Sigmoid colon (tissue), 4 donors: Measurements from ENCODE around the gene PTBP1.

Source experiments
- EP300 ChIP-seq, 4 donors: sonication (generic); formaldehyde crosslinking; IDR thresholded peaks; one replicate each; pipeline ENCODE4 v1.6.1; 2017; ENCODE audit warnings: antibody characterized with exemption in 4 of 4
- POLR2A ChIP-seq, 2 donors: fragments of 450-650 bp; IDR thresholded peaks; one replicate each; pipeline ENCODE4 v1.6.1; 2016; ENCODE audit warnings: antibody characterized with exemption in 2 of 2, mild to moderate bottlenecking in 2 of 2, moderate library complexity in 2 of 2
- TF ChIP-seq, protein P1 (sequence below), 4 experiments: fragments of 450-650 bp in 3 of 4; fragments of 200-600 bp in 1 of 4; IDR thresholded peaks; one replicate each; pipeline ENCODE4 v1.5.1; 2016 to 2019; ENCODE audit warnings: antibody characterized with exemption in 4 of 4, mild to moderate bottlenecking in 3 of 4, moderate library complexity in 2 of 4

DNA sequence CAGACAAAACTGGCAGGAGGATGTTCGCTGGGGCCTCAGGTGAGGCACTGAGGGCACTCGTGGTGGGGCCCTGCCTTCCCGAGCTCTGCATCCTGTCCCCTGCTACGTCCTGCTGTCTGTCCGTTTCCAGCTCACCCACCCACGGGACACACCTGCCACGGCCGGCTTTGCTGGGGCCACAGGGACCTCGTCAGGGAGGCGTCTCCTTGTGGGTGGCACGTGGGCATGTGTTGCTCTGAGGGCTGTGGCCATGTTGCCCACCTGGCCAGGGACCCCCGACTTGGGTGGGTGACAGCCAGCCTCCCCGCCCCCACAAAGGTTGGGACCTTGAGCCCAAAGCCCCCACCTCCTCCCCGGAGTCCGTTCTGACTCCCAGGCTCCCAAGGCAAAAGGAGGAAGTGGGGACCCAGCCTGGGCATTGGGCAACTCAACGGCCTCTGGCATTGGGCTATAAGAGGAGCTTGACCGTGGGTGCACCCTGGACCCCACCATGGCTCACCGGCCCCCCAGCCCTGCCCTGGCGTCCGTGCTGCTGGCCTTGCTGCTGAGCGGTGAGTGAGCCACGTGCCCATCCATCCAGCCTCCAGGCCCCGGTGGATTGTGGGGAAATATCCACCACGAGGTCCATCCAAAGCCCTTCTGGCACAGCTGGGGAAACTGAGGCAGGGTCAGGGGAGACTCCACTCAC is 43.4 kb downstream of the PTBP1 start, which contains the start of gene PRTN3:
- TF ChIP-seq, protein P1, sequence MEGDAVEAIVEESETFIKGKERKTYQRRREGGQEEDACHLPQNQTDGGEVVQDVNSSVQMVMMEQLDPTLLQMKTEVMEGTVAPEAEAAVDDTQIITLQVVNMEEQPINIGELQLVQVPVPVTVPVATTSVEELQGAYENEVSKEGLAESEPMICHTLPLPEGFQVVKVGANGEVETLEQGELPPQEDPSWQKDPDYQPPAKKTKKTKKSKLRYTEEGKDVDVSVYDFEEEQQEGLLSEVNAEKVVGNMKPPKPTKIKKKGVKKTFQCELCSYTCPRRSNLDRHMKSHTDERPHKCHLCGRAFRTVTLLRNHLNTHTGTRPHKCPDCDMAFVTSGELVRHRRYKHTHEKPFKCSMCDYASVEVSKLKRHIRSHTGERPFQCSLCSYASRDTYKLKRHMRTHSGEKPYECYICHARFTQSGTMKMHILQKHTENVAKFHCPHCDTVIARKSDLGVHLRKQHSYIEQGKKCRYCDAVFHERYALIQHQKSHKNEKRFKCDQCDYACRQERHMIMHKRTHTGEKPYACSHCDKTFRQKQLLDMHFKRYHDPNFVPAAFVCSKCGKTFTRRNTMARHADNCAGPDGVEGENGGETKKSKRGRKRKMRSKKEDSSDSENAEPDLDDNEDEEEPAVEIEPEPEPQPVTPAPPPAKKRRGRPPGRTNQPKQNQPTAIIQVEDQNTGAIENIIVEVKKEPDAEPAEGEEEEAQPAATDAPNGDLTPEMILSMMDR (IDR thresholded peaks at IDR 0.05) = no peak
- TF ChIP-seq POLR2A (IDR thresholded peaks at IDR 0.05) = no peak
- no peak for TF ChIP-seq EP300 (IDR thresholded peaks at IDR 0.05)
